ENCODE results near the gene TLE3.

GRCh38 chr15:70092464-70093027, 5.2 kb downstream of the TLE3 start:
- TF ChIP-seq POLR2AphosphoS5 (IDR thresholded peaks at IDR 0.05; ENCODE audit: low read depth, low read length) (no peak), RAD21 (IDR thresholded peaks at IDR 0.05; ENCODE audit: low read length) (no peak), PBX3 (IDR thresholded peaks at IDR 0.05) (no peak), ELF1 (IDR thresholded peaks at IDR 0.05) (no peak), CTCF (IDR thresholded peaks at IDR 0.05) (no peak), TAF1 (IDR thresholded peaks at IDR 0.05; ENCODE audit: borderline replicate concordance, low read depth, low read length) (no peak), MXI1 (IDR thresholded peaks at IDR 0.05; ENCODE audit: low read depth, low read length) (no peak)
